IMR-90 (cell line): ENCODE data around the gene ZG16. TPM values are rescaled to one million over a fixed set of nuclear protein-coding genes. Genes with fewer than 3 reads are reported as not detected.

Source experiments
- ATAC-seq: fragments of 200-7000 bp; cut with Tn5 transposase; 2 replicates; pipeline ENCODE4 v1.9.1; 2020; ENCODE audit warnings: low read depth, mild to moderate bottlenecking, moderate library complexity
- BruUV-seq: library from RNA; stranded (reverse); fragments of 400-500 nt; replicated peaks from 2 replicates; lab custom pipeline; 2021; lab: Mats Ljungman, UMichigan
- CTCF ChIA-PET: fragments of 300-600 bp; formaldehyde crosslinking; extraction: SDS; loops from one replicate; lab custom pipeline; 2021; ENCODE audit warnings: antibody characterized with exemption; lab: Yijun Ruan, JAX
- POLR2A ChIA-PET: fragments of 300-600 bp; sonication (Branson Sonifier 250); formaldehyde crosslinking; loops from one replicate; lab custom pipeline; 2022; ENCODE audit warnings: antibody characterized with exemption; ENCODE audit not compliant: unreplicated experiment; lab: Charles Lee
- DNase-seq: peaks from one replicate; pipeline ENCODE4 v3.0.0; 2013
- H2AFZ ChIP-seq: replicated peaks from 2 replicates; pipeline ENCODE3; 2013; ENCODE audit warnings: low read length, mild to moderate bottlenecking; ENCODE audit not compliant: poor library complexity
- H2AK5ac ChIP-seq: 2 replicates; pipeline ENCODE4 v1.6.1; 2013; ENCODE audit warnings: low read depth, low read length, inconsistent platforms
- H2AK9ac ChIP-seq: replicated peaks from 2 replicates; pipeline ENCODE3; 2013; ENCODE audit warnings: mild to moderate bottlenecking, low read depth, low read length, moderate library complexity; ENCODE audit not compliant: poor library complexity
- H2BK120ac ChIP-seq: 2 replicates; pipeline ENCODE4 v1.6.1; 2013; ENCODE audit warnings: low read depth, low read length, inconsistent platforms
- H2BK15ac ChIP-seq: 3 replicates; pipeline ENCODE4 v1.6.1; 2013; ENCODE audit warnings: low read depth, low read length, inconsistent platforms
- H2BK20ac ChIP-seq: 2 replicates; pipeline ENCODE4 v1.6.1; 2013; ENCODE audit warnings: low read depth, mild to moderate bottlenecking, inconsistent platforms, low read length, moderate library complexity
- H2BK5ac ChIP-seq: 2 replicates; pipeline ENCODE4 v1.6.1; 2013; ENCODE audit warnings: mild to moderate bottlenecking, low read depth, low read length, inconsistent platforms; ENCODE audit not compliant: poor library complexity, severe bottlenecking
- H3K14ac ChIP-seq: replicated peaks from 2 replicates; pipeline ENCODE4 v1.6.1; 2013; ENCODE audit warnings: low read depth, low read length, inconsistent platforms
- H3K18ac ChIP-seq: 2 replicates; pipeline ENCODE4 v1.6.1; 2013; ENCODE audit warnings: low read depth, low read length, control low read depth
- H3K23ac ChIP-seq: 2 replicates; pipeline ENCODE4 v1.6.1; 2013; ENCODE audit warnings: low read depth, low read length, inconsistent platforms
- H3K27ac ChIP-seq: 2 replicates; pipeline ENCODE4 v1.5.1; 2013; ENCODE audit warnings: mild to moderate bottlenecking, control low read depth, low read length; ENCODE audit not compliant: insufficient read depth
- H3K27me3 ChIP-seq: 2 replicates; pipeline ENCODE4 v1.6.1; 2013; ENCODE audit warnings: low read length; ENCODE audit not compliant: control insufficient read depth, insufficient read depth
- H3K36me3 ChIP-seq: 2 replicates; pipeline ENCODE4 v1.6.1; 2013; ENCODE audit warnings: low read length, mixed read lengths; ENCODE audit not compliant: control insufficient read depth, insufficient read depth
- H3K4ac ChIP-seq: 2 replicates; pipeline ENCODE4 v1.6.1; 2013; ENCODE audit warnings: low read depth, low read length, inconsistent platforms
- H3K4me1 ChIP-seq: 2 replicates; pipeline ENCODE4 v1.6.1; 2013; ENCODE audit warnings: low read length, mixed read lengths; ENCODE audit not compliant: control insufficient read depth, insufficient read depth
- H3K4me2 ChIP-seq: 2 replicates; pipeline ENCODE4 v1.6.1; 2013; ENCODE audit warnings: low read depth, mild to moderate bottlenecking, control low read depth, low read length, moderate library complexity
- H3K4me3 ChIP-seq: 2 replicates; pipeline ENCODE4 v1.5.1; 2013; ENCODE audit warnings: low read depth, mild to moderate bottlenecking, control low read depth, low read length, moderate library complexity; ENCODE audit not compliant: insufficient read depth
- H3K56ac ChIP-seq: 2 replicates; pipeline ENCODE4 v1.6.1; 2013; ENCODE audit warnings: low read length, inconsistent platforms; ENCODE audit not compliant: insufficient read depth; ENCODE audit errors: extremely low read depth
- H3K79me1 ChIP-seq, 2 experiments: 2 replicates each; pipeline ENCODE4 v1.6.1; 2013; ENCODE audit warnings: low read length in 2 of 2, inconsistent platforms in 1 of 2, low read depth in 1 of 2
- H3K9ac ChIP-seq: 2 replicates; pipeline ENCODE4 v1.6.1; 2013; ENCODE audit warnings: low read depth, low read length, control low read depth
- H3K9me1 ChIP-seq: 2 replicates; pipeline ENCODE4 v1.6.1; 2013; ENCODE audit warnings: low read length, inconsistent platforms; ENCODE audit not compliant: insufficient read depth
- H3K9me3 ChIP-seq: 2 replicates; pipeline ENCODE4 v1.6.1; 2013; ENCODE audit warnings: low read length; ENCODE audit not compliant: control insufficient read depth, insufficient read depth
- H4K20me1 ChIP-seq: 2 replicates; pipeline ENCODE4 v1.6.1; 2013; ENCODE audit warnings: low read length, inconsistent platforms; ENCODE audit not compliant: insufficient read depth
- H4K5ac ChIP-seq: 2 replicates; pipeline ENCODE4 v1.6.1; 2013; ENCODE audit warnings: mild to moderate bottlenecking, low read depth, low read length, control low read depth
- H4K8ac ChIP-seq, 2 experiments: 2 replicates each; pipeline ENCODE4 v1.6.1; 2013; ENCODE audit warnings: low read depth in 2 of 2, low read length in 2 of 2, control low read depth in 1 of 2, inconsistent platforms in 1 of 2
- H4K91ac ChIP-seq: 2 replicates; pipeline ENCODE4 v1.6.1; 2013; ENCODE audit warnings: low read depth, low read length, inconsistent platforms; ENCODE audit not compliant: insufficient read depth
- ELK1 ChIP-seq: fragments of 150-350 bp; IDR thresholded peaks from 2 replicates; pipeline ENCODE4 v1.6.1; 2016; ENCODE audit warnings: low read depth, mild to moderate bottlenecking, low read length, moderate library complexity, borderline replicate concordance
- WGBS, 2 experiments: methylation state at CpG; one replicate each; pipeline versions ENCODE4 v1.1.5 to v1.1.7; 2013; ENCODE audit warnings: missing lambda C conversion rate in 2 of 2; ENCODE audit not compliant: insufficient read length in 1 of 2; ENCODE audit errors: extremely low coverage in 2 of 2; 5-methylcytosine and 5-hydroxymethylcytosine counted together
- dilution Hi-C: fragments of 300-500 bp; cut with HindIII; formaldehyde crosslinking; loops from one replicate; pipeline ENCODE4 v1.14.3; 2018; ENCODE audit warnings: low sequenced_read_pairs; ENCODE audit not compliant: unreplicated experiment
- in situ Hi-C: fragments of 300-500 bp; cut with MboI; formaldehyde crosslinking; loops from 3 replicates; pipeline ENCODE4 v1.14.3; 2019; ENCODE audit warnings: low sequenced_read_pairs, inconsistent platforms, mixed read lengths
- intact Hi-C: fragments of 100-400 bp; cut with micrococcal nuclease; formaldehyde crosslinking; loops from 2 replicates; pipeline ENCODE4 v1.10.0; 2022
- polyA plus RNA-seq, 3 experiments: library from polyadenylated mRNA; depleted of rRNA; stranded (reverse); fragments of >200 nt; gene quantifications; 2 replicates each; pipeline ENCODE4 v1.2.3, GENCODE V29; 2012; ENCODE audit warnings: low replicate concordance in 1 of 3
- total RNA-seq: library from RNA; depleted of rRNA; stranded (reverse); fragments of >200 nt; gene quantifications from 2 replicates; pipeline ENCODE4 v1.2.3, GENCODE V29; 2012

Gene ZG16
- total and polyA plus RNA-seq, 2 of the 4 experiments (the other 2 are of a cell fraction): not detected

DNA sequence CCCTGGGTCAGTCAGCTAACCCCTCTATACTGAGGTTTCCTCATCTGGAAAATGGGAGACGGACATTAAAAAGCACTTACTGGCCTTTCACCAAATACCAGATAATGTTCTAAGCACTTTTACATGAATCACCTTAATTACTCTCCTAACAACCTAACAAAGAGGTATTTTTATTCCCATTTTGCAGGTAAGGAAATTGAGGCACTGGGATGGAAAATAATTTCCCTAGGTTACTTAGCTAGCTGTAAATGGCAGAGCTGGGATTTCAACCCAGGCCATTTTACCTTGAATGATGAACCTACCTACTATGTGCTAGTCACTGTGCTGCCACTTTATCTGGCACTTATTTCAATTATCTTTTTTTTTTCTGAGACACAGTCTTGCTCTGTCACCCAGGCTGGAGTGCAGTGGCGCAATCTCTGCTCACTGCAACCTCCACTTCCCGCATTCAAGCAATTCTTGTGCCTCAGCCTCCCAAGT is 16.2 kb downstream of the ZG16 start:
- ChIA-PET POLR2A (interaction anchor here (0.6 kb wide), 1 partner anchor 59 kb away, joined by 3 read pairs; no protein-coding TSS in a partner anchor), CTCF (no interaction called here)
- intact Hi-C loops: no loop called here
- no peak overlapping the region for H2AFZ ChIP-seq
- H3K27ac ChIP-seq: no peak overlapping the region
- no peak for TF ChIP-seq ELK1
- H3K27me3 ChIP-seq: no peaks in the 10 kb centered on the region
- no peak overlapping the region for H3K14ac ChIP-seq
- dilution Hi-C loops: no loop called here
- no peak overlapping the region for H2BK15ac ChIP-seq
- no peak overlapping the region for H4K91ac ChIP-seq
- WGBS, 2 experiments: no CpG with 5 or more reads among the region's 3 CpGs
- no peak overlapping the region for H3K56ac ChIP-seq
- peaks cover 10% of the 10 kb centered on the region for H3K9me1 ChIP-seq
- no peak overlapping the region for H3K4ac ChIP-seq
- in situ Hi-C loops: no loop called here
- no peak overlapping the region for H2BK5ac ChIP-seq
- no peak overlapping the region for H4K5ac ChIP-seq
- H2BK120ac ChIP-seq: no peak overlapping the region
- H2AK9ac ChIP-seq: no peak overlapping the region
- no peak overlapping the region for H2AK5ac ChIP-seq
- H2BK20ac ChIP-seq: no peak overlapping the region
- peaks cover 38 to 52% of the 10 kb centered on the region in 2 experiments for H3K79me1 ChIP-seq
- no TSS peak for BruUV-seq
- no peak overlapping the region for H3K18ac ChIP-seq
- H3K36me3 ChIP-seq: peaks cover 14% of the 10 kb centered on the region
- H4K20me1 ChIP-seq: no peaks in the 10 kb centered on the region
- DNase-seq (no peak), ATAC-seq (no peak)
- H3K4me1 ChIP-seq: peaks cover 3% of the 10 kb centered on the region
- no peak overlapping the region for H4K8ac ChIP-seq
- no peak overlapping the region for H3K4me3 ChIP-seq
- H3K4me2 ChIP-seq: no peak overlapping the region
- no peaks in the 10 kb centered on the region for H3K9me3 ChIP-seq
- no peak overlapping the region for H3K9ac ChIP-seq
- no peak overlapping the region for H3K23ac ChIP-seq
